DND-41 (cell line): ENCODE measurements around the gene PIGZ.

Experiments used
- ATAC-seq: fragments of 200-7000 bp; cut with Tn5 transposase; 3 replicates; pipeline ENCODE4 v1.9.1; 2021; ENCODE audit warnings: low read depth; ENCODE audit not compliant: insufficient read depth
- DNase-seq: peaks from one replicate; pipeline ENCODE4 v3.0.0-alpha.2; 2020
- H2AFZ ChIP-seq: 2 replicates; pipeline ENCODE4 v1.6.0; 2012; ENCODE audit warnings: low read depth, low read length
- H3K27ac ChIP-seq: 2 replicates; pipeline ENCODE4 v1.5.1; 2012; ENCODE audit warnings: low read length, inconsistent platforms
- H3K27me3 ChIP-seq: fragments of 200-600 bp; sonication (generic); 2 replicates; pipeline ENCODE4 v1.6.0; 2012; ENCODE audit warnings: low read length, mild to moderate bottlenecking, inconsistent platforms; ENCODE audit not compliant: insufficient read depth, poor library complexity
- H3K36me3 ChIP-seq: 2 replicates; pipeline ENCODE4 v1.5.1; 2012; ENCODE audit warnings: low read length, inconsistent platforms; ENCODE audit not compliant: insufficient read depth
- H3K4me1 ChIP-seq: 2 replicates; pipeline ENCODE4 v1.5.1; 2012; ENCODE audit warnings: mild to moderate bottlenecking, low read length; ENCODE audit not compliant: insufficient read depth
- H3K4me2 ChIP-seq: 2 replicates; pipeline ENCODE4 v1.6.0; 2012; ENCODE audit warnings: mild to moderate bottlenecking, moderate library complexity, low read length, inconsistent platforms; ENCODE audit not compliant: insufficient read depth
- H3K4me3 ChIP-seq, 2 experiments: fragments of 200-600 bp in 1 of 2; shearing (Covaris generic) in 1 of 2; 2 replicates each; pipeline ENCODE4 v1.5.1; 2012 to 2016; ENCODE audit warnings: inconsistent platforms in 2 of 2, low read length in 2 of 2, mild to moderate bottlenecking in 2 of 2, low read depth in 1 of 2, moderate library complexity in 1 of 2
- H3K79me2 ChIP-seq: 2 replicates; pipeline ENCODE4 v1.6.0; 2012; ENCODE audit warnings: low read length, inconsistent platforms; ENCODE audit not compliant: insufficient read depth
- H3K9ac ChIP-seq: 2 replicates; pipeline ENCODE4 v1.6.0; 2012; ENCODE audit warnings: low read depth, mild to moderate bottlenecking, inconsistent platforms, low read length, moderate library complexity
- H3K9me3 ChIP-seq: 2 replicates; pipeline ENCODE4 v1.5.1; 2012; ENCODE audit warnings: low read length, moderate library complexity, mild to moderate bottlenecking, inconsistent platforms; ENCODE audit not compliant: insufficient read depth, severe bottlenecking
- H4K20me1 ChIP-seq: 2 replicates; pipeline ENCODE4 v1.6.0; 2012; ENCODE audit warnings: low read length; ENCODE audit not compliant: insufficient read depth
- EZH2 ChIP-seq: IDR thresholded peaks from 3 replicates; pipeline ENCODE4 v1.6.1; 2012; ENCODE audit warnings: borderline replicate concordance, low read depth, mild to moderate bottlenecking, moderate library complexity, low read length, inconsistent platforms; ENCODE audit not compliant: severe bottlenecking
- TF ChIP-seq, protein P1 (sequence below): IDR thresholded peaks from 2 replicates; pipeline ENCODE4 v1.5.1; 2012; ENCODE audit warnings: borderline replicate concordance, low read length, moderate library complexity, mild to moderate bottlenecking; ENCODE audit not compliant: poor library complexity, severe bottlenecking; ENCODE audit errors: extremely low read depth

Gene PIGZ

DNA sequence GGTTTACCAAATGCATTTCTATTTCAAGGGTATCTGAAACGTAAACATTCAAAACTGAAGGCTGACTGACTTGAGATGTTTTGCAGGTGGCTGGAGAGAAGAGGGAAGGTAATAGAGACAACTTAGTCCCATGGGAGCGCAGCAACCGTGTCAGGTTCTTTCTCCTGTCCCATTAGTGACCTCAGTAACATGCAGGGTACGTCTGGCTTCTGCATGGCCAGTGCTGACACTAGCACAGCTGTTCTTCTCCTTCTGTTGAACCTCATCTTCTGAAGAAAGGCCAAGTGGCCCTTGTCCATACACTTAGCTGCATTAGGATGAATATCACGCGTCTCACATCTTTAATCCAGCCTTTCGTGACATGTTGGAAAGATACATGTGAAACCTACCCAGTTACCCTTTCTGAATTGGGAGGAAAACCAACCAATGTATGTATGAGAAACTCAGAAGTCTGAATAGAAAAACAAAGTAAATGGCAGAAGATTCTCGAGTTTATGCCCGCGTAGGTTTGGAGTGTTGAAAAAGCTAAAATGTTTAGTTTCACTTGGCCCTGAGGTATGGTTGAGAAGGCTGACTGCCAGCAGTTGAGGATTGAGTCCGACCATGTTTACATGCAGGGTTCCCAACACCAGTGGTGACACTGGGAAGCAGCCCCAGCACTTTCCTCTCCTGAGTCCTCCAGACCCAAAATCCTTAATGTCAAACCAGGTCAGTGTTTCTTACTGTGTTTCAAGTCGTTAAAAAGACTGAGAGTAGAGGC is 36.6 kb downstream of the PIGZ start:
- DNase-seq = no peak
- Histone ChIP-seq H3K27ac (no peak overlapping the region), H3K4me3 (no peak overlapping the region), H3K36me3 (peaks cover 84% of the 10 kb centered on the region), H3K4me1 (no peaks in the 10 kb centered on the region), H3K9me3 (no peaks in the 10 kb centered on the region), H3K4me2 (no peak overlapping the region), H4K20me1 (peaks cover 3% of the 10 kb centered on the region; the same call in 1 of the 2 replicates), H2AFZ (no peak overlapping the region), H3K79me2 (peaks cover 4% of the 10 kb centered on the region; the same call in 1 of the 2 replicates), H3K9ac (no peak overlapping the region), H3K27me3 (no peaks in the 10 kb centered on the region)
- no peak for TF ChIP-seq EZH2
- TF ChIP-seq, protein P1, sequence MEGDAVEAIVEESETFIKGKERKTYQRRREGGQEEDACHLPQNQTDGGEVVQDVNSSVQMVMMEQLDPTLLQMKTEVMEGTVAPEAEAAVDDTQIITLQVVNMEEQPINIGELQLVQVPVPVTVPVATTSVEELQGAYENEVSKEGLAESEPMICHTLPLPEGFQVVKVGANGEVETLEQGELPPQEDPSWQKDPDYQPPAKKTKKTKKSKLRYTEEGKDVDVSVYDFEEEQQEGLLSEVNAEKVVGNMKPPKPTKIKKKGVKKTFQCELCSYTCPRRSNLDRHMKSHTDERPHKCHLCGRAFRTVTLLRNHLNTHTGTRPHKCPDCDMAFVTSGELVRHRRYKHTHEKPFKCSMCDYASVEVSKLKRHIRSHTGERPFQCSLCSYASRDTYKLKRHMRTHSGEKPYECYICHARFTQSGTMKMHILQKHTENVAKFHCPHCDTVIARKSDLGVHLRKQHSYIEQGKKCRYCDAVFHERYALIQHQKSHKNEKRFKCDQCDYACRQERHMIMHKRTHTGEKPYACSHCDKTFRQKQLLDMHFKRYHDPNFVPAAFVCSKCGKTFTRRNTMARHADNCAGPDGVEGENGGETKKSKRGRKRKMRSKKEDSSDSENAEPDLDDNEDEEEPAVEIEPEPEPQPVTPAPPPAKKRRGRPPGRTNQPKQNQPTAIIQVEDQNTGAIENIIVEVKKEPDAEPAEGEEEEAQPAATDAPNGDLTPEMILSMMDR = no peak
- ATAC-seq = no peak

DNA sequence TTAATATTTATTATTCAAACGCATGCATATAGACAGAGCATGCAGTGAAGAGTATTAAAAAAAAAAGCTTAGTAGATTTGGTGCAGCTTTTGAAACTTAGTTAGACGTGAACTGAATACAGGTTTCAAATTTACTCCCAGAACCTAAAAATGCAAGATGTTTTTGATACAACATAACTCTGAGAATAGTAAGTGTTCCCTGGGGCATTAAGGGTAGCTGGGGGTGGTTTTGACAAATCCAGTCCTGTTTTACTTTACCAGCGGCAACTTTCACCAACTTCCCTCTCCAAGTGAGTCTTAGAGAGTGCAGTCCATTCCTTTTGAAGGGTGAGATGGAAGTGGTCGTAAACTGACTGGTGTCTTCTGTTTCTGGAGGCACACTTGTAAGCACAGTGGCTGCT is 37.5 kb downstream of the PIGZ start:
- Histone ChIP-seq H3K4me2 (no peak overlapping the region), H3K9ac (no peak overlapping the region), H3K27ac (no peak overlapping the region), H2AFZ (no peak overlapping the region), H3K79me2 (no peaks in the 10 kb centered on the region), H3K27me3 (no peaks in the 10 kb centered on the region), H3K36me3 (peaks cover 75% of the 10 kb centered on the region), H4K20me1 (no peaks in the 10 kb centered on the region; the same call in 1 of the 2 replicates), H3K9me3 (no peaks in the 10 kb centered on the region), H3K4me3 (no peak overlapping the region), H3K4me1 (no peaks in the 10 kb centered on the region)
- DNase-seq = no peak
- TF ChIP-seq, protein P1 = no peak
- TF ChIP-seq EZH2 = no peak
- no peak for ATAC-seq

DNA sequence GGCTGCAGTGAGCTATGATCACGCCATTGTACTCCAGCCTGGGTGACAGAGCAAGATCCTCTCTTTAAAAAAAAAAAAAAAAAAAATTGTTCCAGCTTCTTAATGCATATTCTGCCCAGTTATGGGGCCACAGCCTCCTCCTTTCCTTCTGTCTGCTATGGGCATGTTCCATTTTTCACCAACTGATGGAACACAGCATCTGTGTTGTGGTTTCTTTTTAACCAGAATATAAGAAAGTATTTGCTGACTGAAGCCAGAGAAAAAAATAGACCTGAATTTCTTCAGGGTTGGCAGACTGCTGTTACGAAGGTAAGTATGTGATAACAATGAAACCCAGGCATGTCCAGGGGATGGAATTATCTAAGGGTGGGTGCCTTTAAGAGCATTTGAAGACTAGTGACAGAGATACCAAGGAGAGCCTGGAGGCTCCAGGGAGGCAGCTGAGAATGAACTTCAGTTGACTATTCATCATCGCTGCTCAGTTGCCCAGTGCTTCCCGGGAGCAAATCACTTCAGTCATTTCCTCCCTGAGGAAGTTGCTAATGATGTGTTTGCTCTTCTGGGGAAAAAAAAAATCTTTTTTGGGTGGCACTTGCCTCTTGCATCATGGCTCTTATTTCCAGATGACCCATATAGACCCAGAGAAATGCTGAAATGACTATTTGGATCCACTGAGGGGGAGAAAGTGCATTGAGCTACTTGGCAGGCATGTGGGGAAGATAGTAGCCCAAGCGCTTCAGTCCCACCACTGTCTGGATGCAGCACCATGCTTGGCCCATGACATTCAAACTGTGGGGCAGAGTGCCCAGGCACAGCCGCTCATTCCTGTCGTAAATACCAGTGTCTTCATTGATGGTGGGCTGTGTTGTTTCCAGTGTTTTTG is 40.8 kb downstream of the PIGZ start:
- no peak for ATAC-seq
- Histone ChIP-seq H4K20me1 (no peaks in the 10 kb centered on the region), H3K79me2 (no peaks in the 10 kb centered on the region), H3K9me3 (no peaks in the 10 kb centered on the region), H2AFZ (no peak overlapping the region), H3K9ac (no peak overlapping the region), H3K27me3 (no peaks in the 10 kb centered on the region), H3K4me3 (no peak overlapping the region), H3K27ac (no peak overlapping the region), H3K4me2 (no peak overlapping the region), H3K36me3 (peaks cover 46% of the 10 kb centered on the region), H3K4me1 (no peaks in the 10 kb centered on the region)
- no peak for DNase-seq
- TF ChIP-seq, protein P1 = no peak
- TF ChIP-seq EZH2 = no peak
